B cell (primary cell): ENCODE data around the gene ZSCAN9. TPM values are rescaled to one million over a fixed set of nuclear protein-coding genes. Genes with fewer than 3 reads are reported as not detected.
A peak's percentile ranks its signal among the peaks of the same experiment; 100 is the strongest.

Source experiments
- ATAC-seq: fragments of 200-7000 bp; cut with Tn5 transposase; one replicate; pipeline ENCODE4 v1.10.0; 2021; ENCODE audit warnings: low read depth, mild to moderate bottlenecking, moderate number of reproducible peaks, moderate library complexity
- CTCF ChIA-PET: fragments of 350-600 bp; sonication (Branson Sonifier 250); formaldehyde crosslinking; loops from one replicate; lab custom pipeline; 2021; ENCODE audit warnings: antibody characterized with exemption, inconsistent platforms; lab: Charles Lee
- POLR2A ChIA-PET: fragments of 350-600 bp; sonication (Branson Sonifier 250); formaldehyde crosslinking; loops from one replicate; lab custom pipeline; 2021; ENCODE audit warnings: antibody characterized with exemption; lab: Charles Lee
- DNase-seq: peaks from one replicate; pipeline ENCODE4 v3.0.0; 2013
- H2AFZ ChIP-seq: 2 replicates; pipeline ENCODE4 v1.6.1; 2012; ENCODE audit warnings: mild to moderate bottlenecking, low read depth, low read length; ENCODE audit not compliant: insufficient read depth, poor library complexity, severe bottlenecking
- H3K27ac ChIP-seq, 2 donors: 1 replicate in 1 of 2; 2 replicates in 1 of 2; pipeline ENCODE4 v1.5.1; 2012 to 2013; ENCODE audit warnings: low read length in 2 of 2, mild to moderate bottlenecking in 2 of 2, moderate library complexity in 1 of 2
- H3K27me3 ChIP-seq, 4 experiments: fragments of 200-600 bp in 1 of 4; sonication (generic) in 1 of 4; replicated peaks in 1 of 4; 1 replicate in 2 of 4; 2 replicates in 2 of 4; pipeline versions ENCODE4 v1.6.1 to v1.7.0; 2013 to 2016; ENCODE audit warnings: low read length in 3 of 4, mild to moderate bottlenecking in 2 of 4, mixed read lengths in 1 of 4, moderate library complexity in 1 of 4; ENCODE audit not compliant: insufficient read depth in 4 of 4, control insufficient read depth in 3 of 4; ENCODE audit errors: control extremely low read depth in 1 of 4
- H3K36me3 ChIP-seq, 2 experiments: replicated peaks in 1 of 2; 1 replicate in 1 of 2; 2 replicates in 1 of 2; pipeline versions ENCODE4 v1.6.1 to v1.7.1; 2013; ENCODE audit warnings: low read length in 1 of 2; ENCODE audit not compliant: insufficient read depth in 2 of 2, control insufficient read depth in 1 of 2; ENCODE audit errors: control extremely low read depth in 1 of 2, extremely low read depth in 1 of 2
- H3K4me1 ChIP-seq, 2 donors: fragments of 200-600 bp in 1 of 2; sonication (generic) in 1 of 2; 1 replicate in 1 of 2; 2 replicates in 1 of 2; pipeline versions ENCODE4 v1.5.1 to v1.6.1; 2013 to 2017; ENCODE audit warnings: low read length in 2 of 2; ENCODE audit not compliant: control insufficient read depth in 2 of 2, insufficient read depth in 2 of 2
- H3K4me2 ChIP-seq: replicated peaks from 2 replicates; pipeline ENCODE3; 2012; ENCODE audit warnings: mild to moderate bottlenecking, low read depth, low read length; ENCODE audit not compliant: poor library complexity, severe bottlenecking
- H3K4me3 ChIP-seq, 5 experiments: fragments of 200-600 bp in 1 of 5; sonication (generic) in 1 of 5; 1 replicate in 3 of 5; 2 replicates in 2 of 5; pipeline versions ENCODE4 v1.5.1 to v1.7.0; 2011 to 2016; ENCODE audit warnings: low read length in 4 of 5, mild to moderate bottlenecking in 4 of 5, low read depth in 2 of 5, control low read depth in 1 of 5, moderate library complexity in 1 of 5; ENCODE audit not compliant: insufficient read depth in 1 of 5; ENCODE audit errors: control extremely low read depth in 1 of 5, extremely low read depth in 1 of 5
- H3K79me2 ChIP-seq: fragments of 200-600 bp; sonication (generic); one replicate; pipeline ENCODE4 v1.6.0; 2016; ENCODE audit warnings: low read length; ENCODE audit not compliant: control insufficient read depth, insufficient read depth
- H3K9ac ChIP-seq: fragments of 200-600 bp; sonication (generic); 2 replicates; pipeline ENCODE4 v1.6.1; 2017; ENCODE audit warnings: mild to moderate bottlenecking, low read length, moderate library complexity
- H3K9me3 ChIP-seq, 3 donors: one replicate each; pipeline versions ENCODE4 v1.6.1 to v1.7.1; 2013; ENCODE audit warnings: low read length in 2 of 3; ENCODE audit not compliant: control insufficient read depth in 2 of 3, insufficient read depth in 1 of 3; ENCODE audit errors: control extremely low read depth in 1 of 3
- H4K20me1 ChIP-seq: 2 replicates; pipeline ENCODE4 v1.6.0; 2012; ENCODE audit warnings: mild to moderate bottlenecking, low read length; ENCODE audit not compliant: insufficient read depth, control insufficient read depth, poor library complexity, severe bottlenecking
- H3K27ac Mint-ChIP-seq: one replicate; pipeline ENCODE4 v1.8.0; 2021; ENCODE audit warnings: mixed read lengths
- H3K27me3 Mint-ChIP-seq: one replicate; pipeline ENCODE4 v1.8.0; 2021; ENCODE audit warnings: mixed read lengths
- H3K4me1 Mint-ChIP-seq: one replicate; pipeline ENCODE4 v1.8.0; 2021; ENCODE audit warnings: mixed read lengths
- H3K4me3 Mint-ChIP-seq: one replicate; pipeline ENCODE4 v1.8.0; 2021; ENCODE audit warnings: mixed read lengths
- H3K9me3 Mint-ChIP-seq: one replicate; pipeline ENCODE4 v1.8.0; 2022; ENCODE audit warnings: mixed read lengths; ENCODE audit not compliant: insufficient read depth
- CTCF ChIP-seq: fragments of 200-600 bp; IDR thresholded peaks from one replicate; pipeline ENCODE4 v1.8.0; 2022; ENCODE audit warnings: antibody characterized with exemption, mild to moderate bottlenecking
- EZH2 ChIP-seq: IDR thresholded peaks from 2 replicates; pipeline ENCODE4 v1.6.1; 2012; ENCODE audit warnings: borderline replicate concordance, low read depth, mild to moderate bottlenecking, moderate library complexity, low read length; ENCODE audit not compliant: insufficient read depth, poor library complexity, severe bottlenecking
- WGBS: methylation state at CpG from one replicate; pipeline ENCODE4 v1.1.5; 2013; ENCODE audit warnings: missing lambda C conversion rate; ENCODE audit not compliant: insufficient coverage; 5-methylcytosine and 5-hydroxymethylcytosine counted together
- intact Hi-C: fragments of 100-400 bp; cut with micrococcal nuclease; formaldehyde crosslinking; loops from one replicate; pipeline ENCODE4 v1.10.0; 2022
- polyA plus RNA-seq: library from polyadenylated mRNA; depleted of rRNA; stranded (reverse); fragments of >200 nt; gene quantifications from 2 replicates; pipeline ENCODE4 v1.2.3, GENCODE V29; 2012
- total RNA-seq, 2 donors: library from RNA; stranded (reverse); fragments of 120-200 nt in 1 of 2; gene quantifications; 1 replicate in 1 of 2; 2 replicates in 1 of 2; pipeline versions ENCODE4 v1.2.3 to v1.2.4, GENCODE V29; 2013 to 2022

ZSCAN9 gene
- total and polyA plus RNA-seq, 2 donors (not counting 1 experiment from before 2014, with no cell fraction given): 14.7 to 29.8 TPM

GRCh38 chr6:28282926-28283325, 57.9 kb downstream of the ZSCAN9 start:
- H3K27ac Mint-ChIP-seq: no peak overlapping the region
- ChIA-PET CTCF (interaction anchor here (1.6 kb wide), 1 partner anchor 73 kb away, joined by 6 read pairs; no protein-coding TSS in a partner anchor), POLR2A (no interaction called here)
- no peaks in the 10 kb centered on the region for H4K20me1 ChIP-seq
- intact Hi-C loops: loop anchor here (5.0 kb wide), 2 partner anchors 46 to 54 kb away; partner anchors contain the start of gene ZSCAN31
- H3K36me3 ChIP-seq: no peaks in the 10 kb centered on the region
- peaks cover 9% of the 10 kb centered on the region for H3K4me1 Mint-ChIP-seq
- 100% methylated on average over 2 of the region's 2 CpGs for WGBS
- no peak overlapping the region for H3K27ac ChIP-seq
- H3K4me2 ChIP-seq: no peak overlapping the region
- TF ChIP-seq CTCF (no peak), EZH2 (no peak)
- H3K4me3 Mint-ChIP-seq: peak overlapping the region; percentile 21
- ATAC-seq: no peak
- H3K9ac ChIP-seq: no peak overlapping the region
- H3K27me3 Mint-ChIP-seq: peaks cover 19% of the 10 kb centered on the region
- no peak overlapping the region for H3K4me3 ChIP-seq
- no peak for DNase-seq
- H3K27me3 ChIP-seq: peaks cover 0 to 16% (median 11%) of the 10 kb centered on the region in 4 experiments
- no peaks in the 10 kb centered on the region for H3K9me3 ChIP-seq
- H2AFZ ChIP-seq: no peak overlapping the region
- H3K79me2 ChIP-seq: no peaks in the 10 kb centered on the region
- no peaks in the 10 kb centered on the region for H3K9me3 Mint-ChIP-seq
- peaks cover 7 to 9% of the 10 kb centered on the region in 2 donors for H3K4me1 ChIP-seq

Other genes with a start within 250 kb of the ZSCAN9 start
- 4.2 and 4.7 TPM in 2 replicates for gene ZNF165, start 144.7 kb upstream of the ZSCAN9 start, total RNA-seq
- 3.5 and 9.2 TPM in 2 replicates for gene ZNF165, start 144.7 kb upstream of the ZSCAN9 start, polyA plus RNA-seq
- 15.4 and 15.8 TPM in 2 replicates for gene ZSCAN16, start 100.7 kb upstream of the ZSCAN9 start, total RNA-seq
- 3.0 and 5.4 TPM in 2 replicates for gene ZSCAN16, start 100.7 kb upstream of the ZSCAN9 start, polyA plus RNA-seq
- 51.7 and 52.8 TPM in 2 replicates for gene ZKSCAN8, start 83.4 kb upstream of the ZSCAN9 start, total RNA-seq
- 10.3 and 10.9 TPM in 2 replicates for gene ZKSCAN8, start 83.4 kb upstream of the ZSCAN9 start, polyA plus RNA-seq
- 10.9 and 12.1 TPM in 2 replicates for gene ZKSCAN4, start 27.0 kb downstream of the ZSCAN9 start, total RNA-seq
- gene ZKSCAN4, start 27.0 kb downstream of the ZSCAN9 start, polyA plus RNA-seq: 2.6 and 3.0 TPM in 2 replicates
- 0.52 and 0.66 TPM in 2 replicates for gene NKAPL, start 34.0 kb downstream of the ZSCAN9 start, total RNA-seq
- gene NKAPL, start 34.0 kb downstream of the ZSCAN9 start, polyA plus RNA-seq: not detected in 2 replicates
- gene ZSCAN26, start 41.9 kb downstream of the ZSCAN9 start, total RNA-seq: 29.3 and 31.8 TPM in 2 replicates
- 11.9 and 17.9 TPM in 2 replicates for gene ZSCAN26, start 41.9 kb downstream of the ZSCAN9 start, polyA plus RNA-seq
- 1.8 and 2.4 TPM in 2 replicates for gene PGBD1, start 56.3 kb downstream of the ZSCAN9 start, total RNA-seq
- 0.55 and 1.2 TPM in 2 replicates for gene PGBD1, start 56.3 kb downstream of the ZSCAN9 start, polyA plus RNA-seq
- 2.9 and 4.6 TPM in 2 replicates for gene ZSCAN31, start 110.9 kb downstream of the ZSCAN9 start, total RNA-seq
- gene ZSCAN31, start 110.9 kb downstream of the ZSCAN9 start, polyA plus RNA-seq: 1.9 and 3.1 TPM in 2 replicates
- 11.0 and 11.9 TPM in 2 replicates for gene ZKSCAN3, start 124.7 kb downstream of the ZSCAN9 start, total RNA-seq
- 3.6 and 4.0 TPM in 2 replicates for gene ZKSCAN3, start 124.7 kb downstream of the ZSCAN9 start, polyA plus RNA-seq
- 14.8 and 15.6 TPM in 2 replicates for gene ZSCAN12, start 174.5 kb downstream of the ZSCAN9 start, total RNA-seq
- gene ZSCAN12, start 174.5 kb downstream of the ZSCAN9 start, polyA plus RNA-seq: 3.2 and 3.5 TPM in 2 replicates
- 0.78 and 0.79 TPM in 2 replicates for gene ZSCAN23, start 218.2 kb downstream of the ZSCAN9 start, total RNA-seq
- gene ZSCAN23, start 218.2 kb downstream of the ZSCAN9 start, polyA plus RNA-seq: 0.09 TPM in 1 of 2 replicates, not detected in the other